Bronchial epithelial cell (primary cell): ENCODE data around the gene DAB1. TPM values are rescaled to one million over a fixed set of nuclear protein-coding genes. Genes with fewer than 3 reads are reported as not detected.

ENCODE experiments used
- DNase-seq: peaks from one replicate; pipeline ENCODE4 v3.0.0-alpha.2; 2010; ENCODE audit warnings: low read depth
- FAIRE-seq: peaks from 2 replicates; lab custom pipeline; 2011; peaks lifted over from hg19 to GRCh38; lab: Jason Lieb, UNC
- H3K27me3 ChIP-seq: 2 replicates; pipeline ENCODE4 v1.5.1; 2011; ENCODE audit warnings: low read length; ENCODE audit not compliant: control insufficient read depth, insufficient read depth
- H3K36me3 ChIP-seq: 2 replicates; pipeline ENCODE4 v1.5.1; 2011; ENCODE audit warnings: low read length; ENCODE audit not compliant: control insufficient read depth, insufficient read depth
- H3K4me3 ChIP-seq: 2 replicates; pipeline ENCODE4 v1.5.1; 2011; ENCODE audit warnings: mild to moderate bottlenecking, low read depth, low read length, control low read depth
- CTCF ChIP-seq: IDR thresholded peaks from 2 replicates; pipeline ENCODE4 v1.5.1; 2011; ENCODE audit warnings: mild to moderate bottlenecking, moderate library complexity, low read length, control low read depth, inconsistent platforms; ENCODE audit not compliant: insufficient read depth, severe bottlenecking
- total RNA-seq: library from RNA; depleted of rRNA; stranded (reverse); fragments of >200 nt; gene quantifications from 2 replicates; pipeline ENCODE4 v1.2.1, GENCODE V29; 2014

Gene DAB1
- total RNA-seq, 1 donor from 2014 or later, result not detected

DNA sequence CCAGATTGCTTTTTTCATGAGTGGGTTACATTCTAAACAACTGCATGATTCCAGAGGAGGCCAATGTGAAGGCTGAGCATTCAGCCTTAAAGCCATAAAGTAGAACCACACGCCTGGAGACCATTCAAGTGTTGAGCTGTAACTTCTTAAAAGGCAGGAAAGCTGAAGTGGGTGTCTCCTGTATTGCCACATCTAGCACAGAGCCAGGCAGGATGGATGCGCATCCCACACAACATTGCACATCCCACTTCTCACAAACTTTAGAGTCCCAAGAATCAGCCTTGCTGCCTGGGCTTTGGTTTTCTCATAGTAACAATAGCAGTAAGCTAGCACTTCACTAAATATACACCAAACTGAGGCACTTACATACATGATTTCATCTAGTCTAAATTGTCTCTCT is 151.7 kb downstream of the DAB1 start:
- FAIRE-seq (peak; percentile 55), DNase-seq (no peak)
- Histone ChIP-seq H3K27me3 (peaks cover 2% of the 10 kb centered on the region), H3K4me3 (no peak overlapping the region), H3K36me3 (no peaks in the 10 kb centered on the region)
- TF ChIP-seq CTCF, result no peak

- DNase-seq, result peak; percentile 10
- peaks cover 2% of the 10 kb centered on the region for H3K27me3 ChIP-seq
- H3K4me3 ChIP-seq, result no peak overlapping the region
- H3K36me3 ChIP-seq, result no peaks in the 10 kb centered on the region
- TF ChIP-seq CTCF, result no peak
- no peak for FAIRE-seq
Measured at GRCh38 chr1:57270927-57271698, 152.7 kb downstream of the DAB1 start.

- DNase-seq (no peak), FAIRE-seq (peak; percentile 81)
- H3K4me3 ChIP-seq, result no peak overlapping the region
- H3K36me3 ChIP-seq, result no peaks in the 10 kb centered on the region
- peaks cover 2% of the 10 kb centered on the region for H3K27me3 ChIP-seq
- TF ChIP-seq CTCF, result no peak
Measured at GRCh38 chr1:57269630-57270225, 154.1 kb downstream of the DAB1 start.

- Histone ChIP-seq H3K4me3 (no peak overlapping the region), H3K36me3 (no peaks in the 10 kb centered on the region), H3K27me3 (peaks cover 2% of the 10 kb centered on the region)
- DNase-seq (no peak), FAIRE-seq (no peak)
- TF ChIP-seq CTCF, result no peak
Measured at GRCh38 chr1:57265104-57265503, 158.8 kb downstream of the DAB1 start.

DNA sequence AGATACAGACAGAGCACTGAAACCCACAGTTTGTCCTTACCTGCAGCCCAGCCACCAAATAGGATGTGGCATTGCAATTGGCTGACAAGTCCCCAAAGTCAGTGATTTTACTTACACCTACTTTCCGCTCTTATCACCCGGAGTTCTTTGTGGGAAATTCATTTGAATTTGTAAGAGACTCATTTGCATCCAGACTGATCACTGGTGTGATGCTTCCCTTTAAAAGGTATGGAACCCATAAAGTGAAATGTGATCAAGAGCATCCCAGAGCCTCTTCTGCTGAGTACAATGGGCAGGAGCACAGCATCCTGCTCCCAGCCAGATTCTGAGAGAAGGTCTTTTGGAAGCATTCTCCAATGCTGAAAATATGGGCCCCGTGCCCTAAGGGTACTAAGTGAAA is 161.4 kb downstream of the DAB1 start:
- DNase-seq (no peak), FAIRE-seq (no peak)

More for the DNA sequence above, 161.4 kb downstream of the DAB1 start:
- H3K36me3 ChIP-seq, result no peaks in the 10 kb centered on the region
- H3K4me3 ChIP-seq, result no peak overlapping the region
- TF ChIP-seq CTCF, result no peak
- H3K27me3 ChIP-seq, result no peaks in the 10 kb centered on the region
